Esophagus (tissue), 2 donors: ENCODE data around the gene RAB11FIP4. TPM values are rescaled to one million over a fixed set of nuclear protein-coding genes. Genes with fewer than 3 reads are reported as not detected.
"Not testable (repeated sequence)": the region's sequence is repeated elsewhere in the genome, so short reads cannot be mapped to it uniquely, and the experiment has no call there.

Experiments used
- H3K27ac ChIP-seq, 2 donors: one replicate each; pipeline ENCODE4 v1.5.1; 2013; ENCODE audit warnings: low read depth in 2 of 2, mild to moderate bottlenecking in 2 of 2, inconsistent platforms in 1 of 2, low read length in 1 of 2, moderate library complexity in 1 of 2
- H3K27me3 ChIP-seq, 2 donors: one replicate each; pipeline ENCODE4 v1.6.1; 2013; ENCODE audit warnings: low read length in 2 of 2, control low read depth in 1 of 2, mild to moderate bottlenecking in 1 of 2; ENCODE audit not compliant: insufficient read depth in 2 of 2, control insufficient read depth in 1 of 2
- H3K36me3 ChIP-seq, 2 donors: one replicate each; pipeline ENCODE4 v1.6.1; 2013; ENCODE audit warnings: low read length in 1 of 2; ENCODE audit not compliant: control insufficient read depth in 2 of 2, insufficient read depth in 2 of 2
- H3K4me1 ChIP-seq, 2 donors: one replicate each; pipeline ENCODE4 v1.6.1; 2013; ENCODE audit warnings: low read length in 1 of 2; ENCODE audit not compliant: control insufficient read depth in 2 of 2, insufficient read depth in 2 of 2
- H3K4me3 ChIP-seq, 2 donors: one replicate each; pipeline ENCODE4 v1.5.1; 2013; ENCODE audit warnings: low read length in 2 of 2, mild to moderate bottlenecking in 2 of 2, low read depth in 1 of 2, moderate library complexity in 1 of 2
- H3K9me3 ChIP-seq, 2 donors: one replicate each; pipeline ENCODE4 v1.6.1; 2013; ENCODE audit warnings: mild to moderate bottlenecking in 2 of 2, low read depth in 1 of 2, low read length in 1 of 2, moderate library complexity in 1 of 2; ENCODE audit not compliant: control insufficient read depth in 2 of 2, insufficient read depth in 1 of 2
- WGBS, 2 donors: extraction: QIAGEN DNeasy Blood & Tissue Kit; methylation state at CpG; one replicate each; pipeline ENCODE4 v1.1.7; 2013; 5-methylcytosine and 5-hydroxymethylcytosine counted together
- polyA plus RNA-seq, 2 donors: library from polyadenylated mRNA; stranded (reverse); fragments of 200-250 nt; gene quantifications; one replicate each; pipeline ENCODE4 v1.2.3, GENCODE V29; 2013
- donor health status: healthy with polysubstance abuse.
- donor health status: Bipolar disorder and iron deficiency.

The RAB11FIP4 gene
- polyA plus RNA-seq, 2 donors = 5.0 TPM

DNA sequence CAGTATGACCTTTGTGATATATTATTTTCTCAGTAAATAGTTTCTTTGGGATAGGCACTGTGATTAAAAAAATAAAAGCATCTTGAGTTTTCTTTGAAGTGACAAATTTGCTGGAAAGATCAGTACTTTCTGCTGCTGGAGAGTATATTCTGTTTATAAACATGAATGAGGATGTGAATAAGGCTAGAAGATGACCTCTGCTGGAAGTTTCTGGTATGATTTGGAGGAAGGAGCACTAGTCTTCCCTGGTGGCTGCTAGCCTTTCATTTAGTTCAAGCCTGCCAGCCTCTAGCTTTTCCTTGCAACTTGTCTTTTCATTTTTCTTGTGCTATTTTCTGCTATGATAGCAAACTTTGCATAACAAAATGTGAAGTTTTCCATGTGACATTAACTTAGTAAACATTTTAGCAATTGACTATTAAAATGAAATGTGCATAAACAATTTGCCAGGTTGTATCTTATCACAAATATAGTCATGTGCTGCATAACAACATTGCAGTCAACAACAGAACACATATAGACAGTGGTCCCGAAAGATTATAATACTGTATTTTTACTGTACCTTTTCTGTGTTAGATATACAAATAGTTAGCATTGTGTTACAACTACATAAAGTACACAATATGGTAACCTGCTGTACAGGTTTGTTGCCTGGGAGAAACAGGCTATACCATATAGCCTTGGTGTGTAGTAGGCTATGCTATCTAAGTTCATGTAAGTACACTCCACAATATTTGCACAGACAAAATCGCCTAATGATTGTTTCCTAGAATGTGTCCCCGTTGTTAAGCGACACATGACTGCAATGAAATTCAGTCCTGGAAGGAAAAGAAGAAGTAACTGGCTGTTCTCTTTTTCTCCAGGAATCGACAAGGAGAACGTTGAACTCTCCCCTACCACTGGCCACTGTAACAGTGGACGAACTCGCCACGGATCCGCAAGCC, 18.1 kb upstream of the RAB11FIP4 start:
- 85 to 90% methylated on average over 10 of the region's 10 CpGs for WGBS, 2 donors
- Histone ChIP-seq H3K4me3 (no peak overlapping the region), H3K4me1 (no peaks in the 10 kb centered on the region), H3K9me3 (no peaks in the 10 kb centered on the region), H3K36me3 (no peaks in the 10 kb centered on the region), H3K27me3 (no peaks in the 10 kb centered on the region), H3K27ac (no peak overlapping the region)

DNA sequence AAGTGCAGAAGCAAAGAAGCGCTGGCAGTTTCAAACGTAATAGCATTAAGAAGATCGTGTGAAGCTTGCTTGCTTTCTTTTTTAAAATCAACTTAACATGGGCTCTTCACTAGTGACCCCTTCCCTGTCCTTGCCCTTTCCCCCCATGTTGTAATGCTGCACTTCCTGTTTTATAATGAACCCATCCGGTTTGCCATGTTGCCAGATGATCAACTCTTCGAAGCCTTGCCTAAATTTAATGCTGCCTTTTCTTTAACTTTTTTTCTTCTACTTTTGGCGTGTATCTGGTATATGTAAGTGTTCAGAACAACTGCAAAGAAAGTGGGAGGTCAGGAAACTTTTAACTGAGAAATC, 17.4 kb upstream of the RAB11FIP4 start:
- H3K4me3 ChIP-seq = no peak overlapping the region

DNA sequence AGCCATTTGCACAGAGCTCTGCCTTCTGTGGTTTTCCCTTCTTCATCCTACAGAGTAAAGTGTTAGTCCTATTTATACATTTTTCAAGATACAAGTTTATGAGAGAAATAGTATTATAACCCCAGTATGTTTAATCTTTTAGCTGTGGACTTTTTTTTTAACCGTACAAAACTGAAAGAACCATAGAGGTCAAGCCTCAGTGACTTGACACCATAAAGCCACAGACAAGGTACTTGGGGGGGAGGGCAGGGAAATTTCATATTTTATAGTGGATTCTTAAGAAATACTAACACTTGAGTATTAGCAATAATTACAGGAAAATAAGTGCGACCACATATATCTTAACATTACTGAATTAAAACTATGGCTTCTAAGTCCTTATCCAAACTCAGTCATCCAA, 17.0 kb upstream of the RAB11FIP4 start:
- H3K4me3 ChIP-seq = no peak overlapping the region
- no peaks in the 10 kb centered on the region for H3K4me1 ChIP-seq
- no peaks in the 10 kb centered on the region for H3K9me3 ChIP-seq
- 97 to 98% methylated on average over 2 of the region's 2 CpGs for WGBS, 2 donors
- no peaks in the 10 kb centered on the region for H3K36me3 ChIP-seq
- no peaks in the 10 kb centered on the region for H3K27me3 ChIP-seq
- no peak overlapping the region for H3K27ac ChIP-seq

More for the DNA sequence above, 17.4 kb upstream of the RAB11FIP4 start:
- Histone ChIP-seq H3K36me3 (no peaks in the 10 kb centered on the region), H3K9me3 (no peaks in the 10 kb centered on the region), H3K27me3 (no peaks in the 10 kb centered on the region), H3K4me1 (no peaks in the 10 kb centered on the region), H3K27ac (no peak overlapping the region)
- WGBS, 2 donors = 83 to 84% methylated on average over 6 of the region's 6 CpGs

DNA sequence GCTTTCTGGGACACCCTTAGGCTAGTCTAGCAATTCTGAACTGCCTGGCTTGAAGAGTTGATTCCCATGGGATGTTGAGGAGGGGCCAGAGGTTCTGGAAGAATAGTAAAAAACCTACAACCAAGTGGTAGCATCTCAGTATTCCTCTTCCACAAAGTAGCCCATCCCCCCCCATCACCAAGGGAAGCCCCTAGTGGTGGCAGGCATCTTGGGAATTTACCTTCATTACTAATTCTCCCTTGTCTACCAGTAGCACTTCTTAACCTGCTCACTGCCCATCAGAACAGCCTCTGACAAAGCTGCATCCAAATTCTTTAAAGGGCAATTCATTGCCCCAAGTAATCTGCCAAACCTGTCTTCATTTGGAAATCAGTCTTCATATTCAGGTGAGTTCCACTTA, 12.8 kb upstream of the RAB11FIP4 start:
- Histone ChIP-seq H3K4me1 (no peaks in the 10 kb centered on the region), H3K9me3 (no peaks in the 10 kb centered on the region), H3K4me3 (no peak overlapping the region)

GRCh38 chr17:31379597-31380205, 11.8 kb upstream of the RAB11FIP4 start:
- 98 to 100% methylated on average over 1 of the region's 1 CpG for WGBS, 2 donors
- no peak overlapping the region for H3K4me3 ChIP-seq
- H3K36me3 ChIP-seq = no peaks in the 10 kb centered on the region
- H3K27me3 ChIP-seq = no peaks in the 10 kb centered on the region
- H3K9me3 ChIP-seq = no peaks in the 10 kb centered on the region
- no peak overlapping the region for H3K27ac ChIP-seq
- no peaks in the 10 kb centered on the region for H3K4me1 ChIP-seq

More for the DNA sequence above, 12.8 kb upstream of the RAB11FIP4 start:
- Histone ChIP-seq H3K36me3 (no peaks in the 10 kb centered on the region), H3K27ac (no peak overlapping the region), H3K27me3 (no peaks in the 10 kb centered on the region)

GRCh38 chr17:31381165-31381668, 10.3 kb upstream of the RAB11FIP4 start:
- Histone ChIP-seq H3K27ac (no peak overlapping the region), H3K27me3 (no peaks in the 10 kb centered on the region), H3K4me3 (no peak overlapping the region), H3K36me3 (no peaks in the 10 kb centered on the region), H3K4me1 (no peaks in the 10 kb centered on the region), H3K9me3 (no peaks in the 10 kb centered on the region)

DNA sequence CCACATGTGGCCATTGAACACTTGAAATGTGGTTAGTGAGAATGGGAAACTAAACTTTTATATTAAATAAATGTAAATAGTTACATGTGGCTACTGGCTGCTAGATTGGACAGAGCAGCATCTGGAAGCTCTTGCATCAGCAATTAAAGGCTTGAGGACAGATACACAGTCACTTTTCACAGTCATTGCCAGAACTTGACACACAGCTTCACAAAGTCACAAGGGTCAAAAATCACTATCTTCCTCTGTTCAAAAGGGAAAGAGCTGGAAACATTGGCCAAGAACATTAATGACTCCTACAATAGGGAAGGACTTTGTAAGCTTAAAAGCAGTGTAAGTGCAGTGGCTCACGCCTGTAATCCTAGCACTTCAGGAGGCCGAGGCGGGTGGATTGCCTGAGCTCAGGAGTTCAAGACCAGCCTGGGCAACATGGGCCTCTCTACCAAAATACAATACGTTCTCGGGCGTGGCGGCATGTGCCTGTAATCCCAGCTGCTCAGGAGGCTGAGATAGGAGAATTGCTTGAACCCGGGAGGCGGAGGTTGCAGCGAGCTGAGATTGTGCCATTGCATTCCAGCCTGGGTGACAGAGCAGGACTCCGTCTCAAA, 8.7 kb upstream of the RAB11FIP4 start:
- H3K27me3 ChIP-seq, H3K9me3 ChIP-seq, H3K36me3 ChIP-seq, H3K4me1 ChIP-seq, H3K27ac ChIP-seq, H3K4me3 ChIP-seq: not testable (repeated sequence)
- 92 to 93% methylated on average over 11 of the region's 11 CpGs for WGBS, 2 donors

DNA sequence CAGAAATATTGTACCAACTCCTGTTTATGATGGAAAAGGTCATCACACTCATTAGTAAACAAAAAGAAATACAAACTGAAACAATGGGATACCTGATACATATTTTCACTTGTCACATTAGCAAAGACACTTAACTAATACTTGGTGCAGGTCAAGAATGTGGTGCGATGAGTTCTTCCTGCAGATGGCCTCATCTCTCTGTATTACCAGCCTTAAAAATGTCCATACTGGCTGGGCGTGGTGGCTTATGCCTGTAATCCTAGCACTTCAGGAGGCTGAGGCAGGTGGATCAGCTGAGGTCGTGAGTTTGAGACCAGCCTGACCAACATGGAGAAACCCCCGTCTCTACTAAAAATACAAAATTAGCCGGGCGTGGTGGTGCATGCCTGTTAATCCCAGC, 8.0 kb upstream of the RAB11FIP4 start:
- not testable (repeated sequence) for H3K9me3 ChIP-seq, H3K4me3 ChIP-seq, H3K27me3 ChIP-seq, H3K4me1 ChIP-seq, H3K27ac ChIP-seq, H3K36me3 ChIP-seq
- WGBS, 2 donors = 90% methylated on average over 6 of the region's 6 CpGs

DNA sequence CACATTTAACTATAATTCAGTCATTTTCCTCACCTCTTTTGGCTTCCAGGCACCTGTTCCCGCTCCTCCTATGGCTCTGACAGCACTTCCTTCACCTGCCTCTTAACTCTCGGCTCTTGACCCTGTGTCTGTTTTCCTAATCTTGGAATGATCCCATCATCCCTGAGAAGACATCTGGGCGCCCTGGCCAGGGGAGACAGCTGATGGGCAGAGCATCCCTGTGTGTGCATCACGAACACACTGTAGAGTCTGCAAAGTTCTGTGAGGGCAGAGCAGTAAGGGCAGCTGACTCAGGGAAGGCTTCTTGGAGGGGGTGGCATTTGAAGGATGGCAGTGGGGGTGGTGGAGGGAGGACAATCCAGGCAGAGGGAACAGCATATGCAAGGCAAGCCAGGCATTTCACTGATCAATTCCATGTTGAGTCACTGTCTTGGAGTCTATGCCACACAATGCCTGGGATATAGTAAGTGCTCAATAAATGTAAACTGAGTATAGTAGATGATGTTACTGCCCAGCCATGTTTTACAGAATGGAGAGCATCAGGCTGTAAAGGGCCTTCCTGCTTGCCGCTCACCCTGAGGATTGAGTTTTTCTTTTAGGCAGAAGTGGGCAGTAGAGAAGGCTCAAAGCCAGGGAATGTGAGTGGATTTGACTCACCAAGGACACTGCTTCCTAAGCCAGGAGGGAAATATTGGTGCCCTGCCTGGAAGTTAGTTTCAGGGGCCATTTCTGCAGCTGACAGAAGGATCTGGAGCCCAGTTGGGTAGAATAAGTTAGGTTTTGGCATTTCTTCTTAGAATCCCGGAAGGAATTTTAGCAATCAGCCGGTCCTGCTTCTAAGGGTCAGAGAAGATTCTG, 5.8 kb upstream of the RAB11FIP4 start:
- Histone ChIP-seq H3K4me3 (no peak overlapping the region), H3K27me3 (no peaks in the 10 kb centered on the region), H3K9me3 (no peaks in the 10 kb centered on the region), H3K4me1 (no peaks in the 10 kb centered on the region), H3K36me3 (no peaks in the 10 kb centered on the region), H3K27ac (no peak overlapping the region)
- WGBS, 2 donors = 89 to 94% methylated on average over 7 of the region's 7 CpGs
